ENCODE results near the gene ZC3HAV1. TPM values are rescaled to one million over a fixed set of nuclear protein-coding genes. Genes with fewer than 3 reads are reported as not detected.

Gene ZC3HAV1
- polyA plus RNA-seq, 4 donors, result 7.3 to 21.2 (median 9.8) TPM

- FAIRE-seq (no peak), DNase-seq (no peak)
- 91 to 95% (median 93%) methylated on average over 2 of the region's 2 CpGs for WGBS, 3 donors
- Histone ChIP-seq H3K4me3 (ENCODE audit: low read depth in 1 of 3, low read length in 3 of 3) (no peak overlapping the region), H3K4me1 (ENCODE audit: control insufficient read depth in 3 of 3, insufficient read depth in 2 of 3, low read depth in 1 of 3, low read length in 2 of 3) (peaks cover 0 to 3% (median 3%) of the 10 kb centered on the region in 3 donors), H3K27ac (ENCODE audit: low read depth in 1 of 3, low read length in 2 of 3) (no peak overlapping the region), H3K36me3 (ENCODE audit: control insufficient read depth in 3 of 3, insufficient read depth in 2 of 3, low read depth in 1 of 3, low read length in 3 of 3) (peaks cover 9 to 23% (median 14%) of the 10 kb centered on the region in 3 donors), H3K9me3 (ENCODE audit: control insufficient read depth in 2 of 2, insufficient read depth in 1 of 2, low read depth in 1 of 2, low read length in 1 of 2) (peaks cover 0 to 10% of the 10 kb centered on the region in 2 donors), H3K27me3 (ENCODE audit: control insufficient read depth in 3 of 3, insufficient read depth in 3 of 3, low read length in 3 of 3) (no peaks in the 10 kb centered on the region)
These were observed 20.4 kb downstream of the ZC3HAV1 start for GRCh38 chr7:139089118-139089517.

GRCh38 chr7:139088268-139088667 is 21.3 kb downstream of the ZC3HAV1 start:
- FAIRE-seq, result no peak
- peaks cover 9 to 26% (median 14%) of the 10 kb centered on the region in 3 donors for H3K36me3 ChIP-seq (ENCODE audit: control insufficient read depth in 3 of 3, insufficient read depth in 2 of 3, low read depth in 1 of 3, low read length in 3 of 3)
- WGBS, 3 donors, result 93 to 99% (median 93%) methylated on average over 2 of the region's 2 CpGs

GRCh38 chr7:139087212-139087611 is 22.3 kb downstream of the ZC3HAV1 start:
- Histone ChIP-seq H3K27me3 (ENCODE audit: control insufficient read depth in 3 of 3, insufficient read depth in 3 of 3, low read length in 3 of 3) (no peaks in the 10 kb centered on the region), H3K27ac (ENCODE audit: low read depth in 1 of 3, low read length in 2 of 3) (no peak overlapping the region), H3K9me3 (ENCODE audit: control insufficient read depth in 2 of 2, insufficient read depth in 1 of 2, low read depth in 1 of 2, low read length in 1 of 2) (peaks cover 0 to 10% of the 10 kb centered on the region in 2 donors), H3K4me1 (ENCODE audit: control insufficient read depth in 3 of 3, insufficient read depth in 2 of 3, low read depth in 1 of 3, low read length in 2 of 3) (peaks cover 0 to 3% (median 0%) of the 10 kb centered on the region in 3 donors), H3K4me3 (ENCODE audit: low read depth in 1 of 3, low read length in 3 of 3) (no peak overlapping the region), H3K36me3 (ENCODE audit: control insufficient read depth in 3 of 3, insufficient read depth in 2 of 3, low read depth in 1 of 3, low read length in 3 of 3) (peaks cover 9 to 24% (median 14%) of the 10 kb centered on the region in 3 donors)
- peak in 1 of 2 donors; percentile 38 for DNase-seq
- WGBS, 3 donors, result 75 to 90% (median 76%) methylated on average over 3 of the region's 3 CpGs
- FAIRE-seq, result no peak

More at GRCh38 chr7:139088268-139088667, 21.3 kb downstream of the ZC3HAV1 start:
- Histone ChIP-seq H3K27me3 (ENCODE audit: control insufficient read depth in 3 of 3, insufficient read depth in 3 of 3, low read length in 3 of 3) (no peaks in the 10 kb centered on the region), H3K4me3 (ENCODE audit: low read depth in 1 of 3, low read length in 3 of 3) (no peak overlapping the region), H3K4me1 (ENCODE audit: control insufficient read depth in 3 of 3, insufficient read depth in 2 of 3, low read depth in 1 of 3, low read length in 2 of 3) (peaks cover 0 to 3% (median 3%) of the 10 kb centered on the region in 3 donors), H3K9me3 (ENCODE audit: control insufficient read depth in 2 of 2, insufficient read depth in 1 of 2, low read depth in 1 of 2, low read length in 1 of 2) (peaks cover 0 to 10% of the 10 kb centered on the region in 2 donors), H3K27ac (ENCODE audit: low read depth in 1 of 3, low read length in 2 of 3) (peak overlapping the region in 1 of 3 donors; percentile 11)
- DNase-seq, result no peak

GRCh38 chr7:139086454-139086853 is 23.1 kb downstream of the ZC3HAV1 start:
- Histone ChIP-seq H3K27ac (ENCODE audit: low read depth in 1 of 3, low read length in 2 of 3) (no peak overlapping the region), H3K4me3 (ENCODE audit: low read depth in 1 of 3, low read length in 3 of 3) (no peak overlapping the region), H3K9me3 (ENCODE audit: control insufficient read depth in 2 of 2, insufficient read depth in 1 of 2, low read depth in 1 of 2, low read length in 1 of 2) (peaks cover 0 to 10% of the 10 kb centered on the region in 2 donors), H3K27me3 (ENCODE audit: control insufficient read depth in 3 of 3, insufficient read depth in 3 of 3, low read length in 3 of 3) (no peaks in the 10 kb centered on the region), H3K4me1 (ENCODE audit: control insufficient read depth in 3 of 3, insufficient read depth in 2 of 3, low read depth in 1 of 3, low read length in 2 of 3) (peaks cover 0 to 3% (median 0%) of the 10 kb centered on the region in 3 donors), H3K36me3 (ENCODE audit: control insufficient read depth in 3 of 3, insufficient read depth in 2 of 3, low read depth in 1 of 3, low read length in 3 of 3) (peaks cover 9 to 28% (median 14%) of the 10 kb centered on the region in 3 donors)
- FAIRE-seq, result no peak
- no peak for DNase-seq
- 70 to 80% (median 74%) methylated on average over 2 of the region's 2 CpGs for WGBS, 3 donors

GRCh38 chr7:139084709-139085108 is 24.8 kb downstream of the ZC3HAV1 start:
- H3K27me3 ChIP-seq (ENCODE audit: control insufficient read depth in 3 of 3, insufficient read depth in 3 of 3, low read length in 3 of 3), result no peaks in the 10 kb centered on the region
- 79 to 90% (median 85%) methylated on average over 5 of the region's 5 CpGs for WGBS, 3 donors
- H3K9me3 ChIP-seq (ENCODE audit: control insufficient read depth in 2 of 2, insufficient read depth in 1 of 2, low read depth in 1 of 2, low read length in 1 of 2), result peaks cover 0 to 10% of the 10 kb centered on the region in 2 donors
- no peak for FAIRE-seq
- peaks cover 18 to 34% (median 19%) of the 10 kb centered on the region in 3 donors for H3K36me3 ChIP-seq (ENCODE audit: control insufficient read depth in 3 of 3, insufficient read depth in 2 of 3, low read depth in 1 of 3, low read length in 3 of 3)
- H3K4me3 ChIP-seq (ENCODE audit: low read depth in 1 of 3, low read length in 3 of 3), result no peak overlapping the region
- H3K4me1 ChIP-seq (ENCODE audit: control insufficient read depth in 3 of 3, insufficient read depth in 2 of 3, low read depth in 1 of 3, low read length in 2 of 3), result no peaks in the 10 kb centered on the region
- no peak for DNase-seq
- H3K27ac ChIP-seq (ENCODE audit: low read depth in 1 of 3, low read length in 2 of 3), result no peak overlapping the region

- Histone ChIP-seq H3K27ac (ENCODE audit: low read depth in 1 of 3, low read length in 2 of 3) (no peak overlapping the region), H3K27me3 (ENCODE audit: control insufficient read depth in 3 of 3, insufficient read depth in 3 of 3, low read length in 3 of 3) (no peaks in the 10 kb centered on the region), H3K9me3 (ENCODE audit: control insufficient read depth in 2 of 2, insufficient read depth in 1 of 2, low read depth in 1 of 2, low read length in 1 of 2) (peaks cover 0 to 2% of the 10 kb centered on the region in 2 donors), H3K4me3 (ENCODE audit: low read depth in 1 of 3, low read length in 3 of 3) (no peak overlapping the region), H3K4me1 (ENCODE audit: control insufficient read depth in 3 of 3, insufficient read depth in 2 of 3, low read depth in 1 of 3, low read length in 2 of 3) (no peaks in the 10 kb centered on the region), H3K36me3 (ENCODE audit: control insufficient read depth in 3 of 3, insufficient read depth in 2 of 3, low read depth in 1 of 3, low read length in 3 of 3) (peaks cover 13 to 42% (median 33%) of the 10 kb centered on the region in 3 donors)
- FAIRE-seq (no peak), DNase-seq (no peak)
These were observed 27.9 kb downstream of the ZC3HAV1 start for GRCh38 chr7:139081584-139081983.

- H3K9me3 ChIP-seq (ENCODE audit: control insufficient read depth in 2 of 2, insufficient read depth in 1 of 2, low read depth in 1 of 2, low read length in 1 of 2), result no peaks in the 10 kb centered on the region
- H3K27ac ChIP-seq (ENCODE audit: low read depth in 1 of 3, low read length in 2 of 3), result no peak overlapping the region
- DNase-seq (no peak), FAIRE-seq (no peak)
- peaks cover 16 to 45% (median 35%) of the 10 kb centered on the region in 3 donors for H3K36me3 ChIP-seq (ENCODE audit: control insufficient read depth in 3 of 3, insufficient read depth in 2 of 3, low read depth in 1 of 3, low read length in 3 of 3)
- WGBS, 3 donors, result 61 to 78% (median 75%) methylated on average over 8 of the region's 8 CpGs
- H3K4me1 ChIP-seq (ENCODE audit: control insufficient read depth in 3 of 3, insufficient read depth in 2 of 3, low read depth in 1 of 3, low read length in 2 of 3), result no peaks in the 10 kb centered on the region
- no peaks in the 10 kb centered on the region for H3K27me3 ChIP-seq (ENCODE audit: control insufficient read depth in 3 of 3, insufficient read depth in 3 of 3, low read length in 3 of 3)
- no peak overlapping the region for H3K4me3 ChIP-seq (ENCODE audit: low read depth in 1 of 3, low read length in 3 of 3)
These were observed 28.6 kb downstream of the ZC3HAV1 start for GRCh38 chr7:139080905-139081304.

GRCh38 chr7:139079861-139080260 is 29.7 kb downstream of the ZC3HAV1 start:
- Histone ChIP-seq H3K27me3 (ENCODE audit: control insufficient read depth in 3 of 3, insufficient read depth in 3 of 3, low read length in 3 of 3) (no peaks in the 10 kb centered on the region), H3K36me3 (ENCODE audit: control insufficient read depth in 3 of 3, insufficient read depth in 2 of 3, low read depth in 1 of 3, low read length in 3 of 3) (peaks cover 16 to 50% (median 33%) of the 10 kb centered on the region in 3 donors), H3K4me3 (ENCODE audit: low read depth in 1 of 3, low read length in 3 of 3) (no peak overlapping the region), H3K27ac (ENCODE audit: low read depth in 1 of 3, low read length in 2 of 3) (no peak overlapping the region), H3K4me1 (ENCODE audit: control insufficient read depth in 3 of 3, insufficient read depth in 2 of 3, low read depth in 1 of 3, low read length in 2 of 3) (no peaks in the 10 kb centered on the region), H3K9me3 (ENCODE audit: control insufficient read depth in 2 of 2, insufficient read depth in 1 of 2, low read depth in 1 of 2, low read length in 1 of 2) (no peaks in the 10 kb centered on the region)
- DNase-seq, result no peak
- FAIRE-seq, result no peak
- 94 to 96% (median 96%) methylated on average over 15 of the region's 15 CpGs for WGBS, 3 donors

GRCh38 chr7:139078911-139079310 is 30.6 kb downstream of the ZC3HAV1 start:
- no peak for FAIRE-seq
- no peak for DNase-seq
- Histone ChIP-seq H3K27ac (ENCODE audit: low read depth in 1 of 3, low read length in 2 of 3) (no peak overlapping the region), H3K4me3 (ENCODE audit: low read depth in 1 of 3, low read length in 3 of 3) (no peak overlapping the region), H3K36me3 (ENCODE audit: control insufficient read depth in 3 of 3, insufficient read depth in 2 of 3, low read depth in 1 of 3, low read length in 3 of 3) (peaks cover 13 to 50% (median 29%) of the 10 kb centered on the region in 3 donors), H3K4me1 (ENCODE audit: control insufficient read depth in 3 of 3, insufficient read depth in 2 of 3, low read depth in 1 of 3, low read length in 2 of 3) (no peaks in the 10 kb centered on the region), H3K27me3 (ENCODE audit: control insufficient read depth in 3 of 3, insufficient read depth in 3 of 3, low read length in 3 of 3) (no peaks in the 10 kb centered on the region), H3K9me3 (ENCODE audit: control insufficient read depth in 2 of 2, insufficient read depth in 1 of 2, low read depth in 1 of 2, low read length in 1 of 2) (no peaks in the 10 kb centered on the region)
- 70 to 88% (median 88%) methylated on average over 1 of the region's 1 CpG for WGBS, 3 donors
